ENCODE measurements around the gene PLA2G3.
A peak's percentile ranks its signal among the peaks of the same experiment; 100 is the strongest.

The PLA2G3 gene

GRCh38 chr22:31162015-31162765 lies 21.9 kb upstream of the PLA2G3 start:
- peaks cover 11% of the 10 kb centered on the region for H3K36me3 ChIP-seq
- no peak for TF ChIP-seq CTCF (IDR thresholded peaks at IDR 0.05; ENCODE audit: low read depth, low read length)

DNA sequence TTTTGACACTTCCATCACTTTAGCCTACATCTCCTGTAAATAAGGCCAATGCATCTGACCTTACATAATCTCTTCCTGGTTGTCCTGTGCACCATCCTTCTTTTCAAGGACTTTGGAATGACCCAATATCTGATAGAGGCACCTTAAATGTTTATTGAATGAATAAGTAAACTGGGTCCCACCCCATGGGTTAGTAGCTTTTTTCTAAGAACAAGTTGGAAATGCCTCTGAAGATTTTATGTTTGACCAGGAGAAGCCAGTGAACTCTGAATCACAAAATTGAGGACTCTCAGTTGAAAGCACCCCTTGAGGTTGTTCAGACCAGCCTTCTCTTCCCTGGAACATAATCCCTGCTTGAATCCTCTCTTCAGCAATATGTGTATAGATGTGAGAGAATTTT lies 21.1 kb upstream of the PLA2G3 start:
- TF ChIP-seq CTCF (IDR thresholded peaks at IDR 0.05; ENCODE audit: low read depth, low read length): no peak
- Histone ChIP-seq H3K4me3 (ENCODE audit: low read depth, low read length) (no peak overlapping the region), H3K27me3 (ENCODE audit: insufficient read depth, low read depth, severe bottlenecking) (no peaks in the 10 kb centered on the region), H3K27ac (no peak overlapping the region), H3K36me3 (peaks cover 11% of the 10 kb centered on the region), H3K9me3 (ENCODE audit: severe bottlenecking) (no peaks in the 10 kb centered on the region)
- no peak for DNase-seq

More at GRCh38 chr22:31162015-31162765, 21.9 kb upstream of the PLA2G3 start:
- Histone ChIP-seq H3K27me3 (ENCODE audit: insufficient read depth, low read depth, severe bottlenecking) (no peaks in the 10 kb centered on the region), H3K27ac (no peak overlapping the region), H3K9me3 (ENCODE audit: severe bottlenecking) (no peaks in the 10 kb centered on the region), H3K4me3 (ENCODE audit: low read depth, low read length) (no peak overlapping the region)
- DNase-seq: no peak

GRCh38 chr22:31160328-31160978 lies 20.1 kb upstream of the PLA2G3 start:
- Histone ChIP-seq H3K9me3 (ENCODE audit: severe bottlenecking) (no peaks in the 10 kb centered on the region), H3K4me3 (ENCODE audit: low read depth, low read length) (peak overlapping the region; percentile 96), H3K27ac (peak overlapping the region; percentile 12; the same call in 1 of the 2 replicates), H3K27me3 (ENCODE audit: insufficient read depth, low read depth, severe bottlenecking) (no peaks in the 10 kb centered on the region), H3K36me3 (peaks cover 6% of the 10 kb centered on the region; the same call in 1 of the 2 replicates)
- TF ChIP-seq CTCF (IDR thresholded peaks at IDR 0.05; ENCODE audit: low read depth, low read length): no peak
- DNase-seq: no peak

DNA sequence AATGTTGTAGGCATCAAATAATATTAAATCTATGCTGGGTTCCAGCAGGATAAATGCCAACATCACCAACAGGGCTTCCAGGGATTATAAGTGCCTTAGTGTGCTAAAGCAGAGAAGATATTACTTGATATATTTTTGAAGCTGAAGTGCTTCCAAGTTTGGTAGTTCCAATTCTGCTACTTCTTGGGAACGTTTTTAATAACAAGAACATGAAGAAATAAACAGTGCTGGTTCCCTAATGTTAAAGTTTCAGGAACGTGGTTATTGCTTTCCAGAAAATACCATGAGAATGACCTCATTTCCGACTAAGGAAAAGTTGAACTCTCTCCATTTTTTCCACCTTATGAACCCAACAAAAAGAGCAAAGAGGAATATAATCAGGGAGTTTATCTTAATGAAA lies 15.1 kb upstream of the PLA2G3 start:
- Histone ChIP-seq H3K4me3 (ENCODE audit: low read depth, low read length) (no peak overlapping the region), H3K36me3 (no peaks in the 10 kb centered on the region), H3K9me3 (ENCODE audit: severe bottlenecking) (no peaks in the 10 kb centered on the region), H3K27ac (no peak overlapping the region), H3K27me3 (ENCODE audit: insufficient read depth, low read depth, severe bottlenecking) (no peaks in the 10 kb centered on the region)
- DNase-seq: no peak
- TF ChIP-seq CTCF (IDR thresholded peaks at IDR 0.05; ENCODE audit: low read depth, low read length): no peak

DNA sequence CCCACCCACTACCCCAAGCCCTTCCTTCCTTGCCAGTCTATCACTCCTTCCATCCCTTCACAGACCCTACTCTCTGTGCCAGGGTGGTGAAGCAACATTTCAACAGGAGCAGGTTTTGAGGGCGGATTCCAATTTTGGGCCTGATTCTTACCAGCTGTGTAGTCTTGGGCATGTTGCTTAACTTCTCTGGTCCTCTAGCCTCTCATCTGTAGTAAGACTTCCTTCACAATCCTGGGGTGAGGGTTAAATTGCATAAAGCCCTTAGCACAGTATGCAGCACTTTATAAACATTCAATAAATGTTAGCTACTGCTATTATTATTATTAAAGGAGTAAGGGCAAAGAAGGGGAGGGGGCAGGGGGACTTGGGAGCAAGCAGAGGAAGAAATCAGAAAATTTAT lies 14.7 kb upstream of the PLA2G3 start:
- Histone ChIP-seq H3K27me3 (ENCODE audit: insufficient read depth, low read depth, severe bottlenecking) (no peaks in the 10 kb centered on the region), H3K36me3 (no peaks in the 10 kb centered on the region), H3K27ac (no peak overlapping the region), H3K9me3 (ENCODE audit: severe bottlenecking) (no peaks in the 10 kb centered on the region), H3K4me3 (ENCODE audit: low read depth, low read length) (no peak overlapping the region)
- no peak for TF ChIP-seq CTCF (IDR thresholded peaks at IDR 0.05; ENCODE audit: low read depth, low read length)
- DNase-seq: no peak
